Measurements from ENCODE around the gene PLA2G5.

The PLA2G5 gene

GRCh38 chr1:20108366-20109123 lies 38.6 kb downstream of the PLA2G5 start:
- Histone ChIP-seq H3K27me3 (replicated peaks; ENCODE audit: control insufficient read depth, insufficient read depth, low read length) (no peaks in the 10 kb centered on the region), H3K36me3 (ENCODE audit: control insufficient read depth, insufficient read depth, low read length, severe bottlenecking) (no peaks in the 10 kb centered on the region), H3K9ac (ENCODE audit: low read length) (no peak overlapping the region), H3K9me3 (ENCODE audit: control insufficient read depth, low read length) (no peaks in the 10 kb centered on the region), H3K4me3 (ENCODE audit: low read length) (no peak overlapping the region), H3K4me1 (ENCODE audit: control insufficient read depth, insufficient read depth, low read length) (no peaks in the 10 kb centered on the region)
- DNase-seq (ENCODE audit: low read depth): no peak

DNA sequence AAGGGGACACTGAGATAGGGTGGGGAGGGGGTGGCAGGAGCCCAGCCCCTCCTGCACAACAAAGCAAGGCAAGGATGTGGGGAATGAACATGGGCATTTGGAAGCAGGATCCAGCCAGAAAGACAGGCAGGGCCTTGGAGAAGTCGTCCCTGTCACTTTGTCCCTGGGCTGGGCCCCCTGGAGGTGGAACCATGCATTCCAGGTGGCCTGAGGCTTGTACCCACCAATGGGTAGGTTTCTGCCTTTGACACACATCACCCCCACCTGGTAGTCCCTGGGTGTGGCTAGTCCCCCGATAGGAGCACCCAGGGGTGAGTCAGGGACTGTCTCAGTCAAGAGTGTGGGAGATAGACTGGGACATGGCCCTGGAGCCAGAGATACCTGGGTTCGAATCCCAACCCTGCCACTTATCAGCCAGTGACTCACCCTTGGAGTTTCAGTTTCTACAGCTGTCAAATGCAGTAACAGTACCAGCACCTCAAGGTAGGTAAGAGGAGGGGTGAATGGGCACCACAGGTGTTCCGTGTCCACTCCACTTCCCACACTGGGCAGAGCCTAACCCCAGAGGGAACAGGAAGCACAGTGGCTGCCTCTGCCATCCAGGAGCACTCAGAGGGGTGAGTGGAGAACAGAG lies 39.3 kb downstream of the PLA2G5 start:
- no peaks in the 10 kb centered on the region for H3K36me3 ChIP-seq (ENCODE audit: control insufficient read depth, insufficient read depth, low read length, severe bottlenecking)
- no peak overlapping the region for H3K9ac ChIP-seq (ENCODE audit: low read length)
- no peaks in the 10 kb centered on the region for H3K27me3 ChIP-seq (replicated peaks; ENCODE audit: control insufficient read depth, insufficient read depth, low read length)
- no peak overlapping the region for H3K4me3 ChIP-seq (ENCODE audit: low read length)
- no peak for DNase-seq (ENCODE audit: low read depth)
- H3K9me3 ChIP-seq (ENCODE audit: control insufficient read depth, low read length): no peaks in the 10 kb centered on the region
- H3K4me1 ChIP-seq (ENCODE audit: control insufficient read depth, insufficient read depth, low read length): no peaks in the 10 kb centered on the region

DNA sequence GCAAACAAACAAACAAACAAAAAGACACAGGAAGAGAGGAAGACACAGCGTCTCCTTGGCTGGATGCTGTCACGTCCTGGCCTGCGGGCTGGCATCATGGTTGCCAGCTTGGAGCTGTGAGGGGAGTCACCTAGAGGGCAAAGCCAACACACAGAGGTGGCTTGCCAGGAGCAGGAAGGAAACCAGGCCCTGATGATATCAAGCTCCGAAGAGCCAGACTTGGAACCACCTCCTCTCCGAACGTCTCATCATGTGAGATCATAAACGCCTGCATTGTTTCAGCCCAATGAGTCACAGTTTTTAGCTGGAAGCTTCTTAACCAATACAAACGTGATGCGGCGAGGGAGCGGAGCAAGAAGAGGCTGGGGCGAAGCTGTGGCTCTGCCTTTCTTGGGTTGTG lies 40.7 kb downstream of the PLA2G5 start:
- H3K36me3 ChIP-seq (ENCODE audit: control insufficient read depth, insufficient read depth, low read length, severe bottlenecking): no peaks in the 10 kb centered on the region
- DNase-seq (ENCODE audit: low read depth): no peak
- H3K9ac ChIP-seq (ENCODE audit: low read length): no peak overlapping the region
- no peaks in the 10 kb centered on the region for H3K27me3 ChIP-seq (replicated peaks; ENCODE audit: control insufficient read depth, insufficient read depth, low read length)
- H3K4me3 ChIP-seq (ENCODE audit: low read length): no peak overlapping the region
- H3K9me3 ChIP-seq (ENCODE audit: control insufficient read depth, low read length): no peaks in the 10 kb centered on the region
- H3K4me1 ChIP-seq (ENCODE audit: control insufficient read depth, insufficient read depth, low read length): no peaks in the 10 kb centered on the region

- Histone ChIP-seq H3K9ac (ENCODE audit: low read length) (no peak overlapping the region), H3K36me3 (ENCODE audit: control insufficient read depth, insufficient read depth, low read length, severe bottlenecking) (no peaks in the 10 kb centered on the region), H3K4me1 (ENCODE audit: control insufficient read depth, insufficient read depth, low read length) (no peaks in the 10 kb centered on the region), H3K27me3 (replicated peaks; ENCODE audit: control insufficient read depth, insufficient read depth, low read length) (no peaks in the 10 kb centered on the region), H3K4me3 (ENCODE audit: low read length) (no peak overlapping the region), H3K9me3 (ENCODE audit: control insufficient read depth, low read length) (no peaks in the 10 kb centered on the region)
- no peak for DNase-seq (ENCODE audit: low read depth)
These were observed 41.5 kb downstream of the PLA2G5 start for GRCh38 chr1:20111452-20111851.

- H3K9me3 ChIP-seq (ENCODE audit: control insufficient read depth, low read length): no peaks in the 10 kb centered on the region
- no peak overlapping the region for H3K4me3 ChIP-seq (ENCODE audit: low read length)
- no peak for DNase-seq (ENCODE audit: low read depth)
- no peaks in the 10 kb centered on the region for H3K27me3 ChIP-seq (replicated peaks; ENCODE audit: control insufficient read depth, insufficient read depth, low read length)
- no peaks in the 10 kb centered on the region for H3K4me1 ChIP-seq (ENCODE audit: control insufficient read depth, insufficient read depth, low read length)
- H3K9ac ChIP-seq (ENCODE audit: low read length): no peak overlapping the region
- H3K36me3 ChIP-seq (ENCODE audit: control insufficient read depth, insufficient read depth, low read length, severe bottlenecking): no peaks in the 10 kb centered on the region
These were observed 42.4 kb downstream of the PLA2G5 start for GRCh38 chr1:20112279-20113000.

DNA sequence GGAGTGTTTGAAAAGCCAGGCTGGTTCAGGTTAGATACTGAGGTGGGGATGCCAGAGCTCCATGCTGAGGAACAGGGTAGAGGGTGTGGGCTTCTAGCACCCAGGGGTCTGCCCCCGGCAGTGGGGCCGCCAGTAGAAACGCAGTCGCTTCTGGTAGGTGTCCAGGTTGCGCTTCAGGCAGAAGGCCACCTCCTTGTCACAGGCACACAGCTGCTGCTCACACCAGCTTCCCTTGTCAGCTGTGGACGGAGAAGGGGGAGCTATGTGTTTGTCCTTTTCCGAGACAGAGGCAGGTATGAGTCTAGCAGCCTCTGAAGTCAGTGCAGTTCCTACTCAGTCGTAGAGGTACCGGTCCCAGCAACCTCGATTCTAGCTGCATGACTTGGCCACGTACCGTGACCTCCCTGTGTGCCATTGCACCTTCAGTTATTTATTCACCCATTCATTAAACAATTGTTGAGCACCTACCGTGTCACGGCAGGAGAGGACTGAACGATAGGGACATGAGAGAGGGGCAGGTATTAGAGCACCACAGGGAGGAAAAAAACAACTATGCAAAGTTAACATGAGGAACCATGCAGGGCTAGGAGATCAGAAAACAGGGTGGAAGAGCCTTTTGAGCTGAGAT lies 44.1 kb downstream of the PLA2G5 start:
- H3K4me1 ChIP-seq (ENCODE audit: control insufficient read depth, insufficient read depth, low read length): no peaks in the 10 kb centered on the region
- no peak overlapping the region for H3K9ac ChIP-seq (ENCODE audit: low read length)
- H3K27me3 ChIP-seq (replicated peaks; ENCODE audit: control insufficient read depth, insufficient read depth, low read length): peaks cover 10% of the 10 kb centered on the region
- no peaks in the 10 kb centered on the region for H3K9me3 ChIP-seq (ENCODE audit: control insufficient read depth, low read length)
- no peaks in the 10 kb centered on the region for H3K36me3 ChIP-seq (ENCODE audit: control insufficient read depth, insufficient read depth, low read length, severe bottlenecking)
- no peak for DNase-seq (ENCODE audit: low read depth)
- H3K4me3 ChIP-seq (ENCODE audit: low read length): no peak overlapping the region

DNA sequence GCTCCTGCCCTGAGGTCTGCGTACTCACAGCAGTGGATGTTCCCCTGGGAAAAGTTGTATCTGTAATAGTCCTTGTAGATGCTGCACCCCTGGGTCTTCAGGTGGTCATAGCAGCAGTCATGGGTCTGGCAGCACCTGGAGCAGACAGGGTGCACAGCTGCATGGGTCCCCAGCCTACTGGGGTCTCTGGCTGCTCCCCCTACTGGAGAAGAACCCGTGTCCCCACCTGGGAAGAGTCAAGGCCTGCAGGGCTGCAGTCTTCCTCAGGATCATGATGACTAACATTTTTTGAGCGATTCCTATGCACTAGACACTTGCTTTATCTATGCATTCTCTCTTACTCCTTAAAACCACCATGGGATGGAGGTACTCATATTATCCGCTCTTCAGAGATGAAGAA lies 45.5 kb downstream of the PLA2G5 start:
- Histone ChIP-seq H3K27me3 (replicated peaks; ENCODE audit: control insufficient read depth, insufficient read depth, low read length) (peaks cover 10% of the 10 kb centered on the region), H3K9ac (ENCODE audit: low read length) (no peak overlapping the region), H3K4me1 (ENCODE audit: control insufficient read depth, insufficient read depth, low read length) (no peaks in the 10 kb centered on the region), H3K4me3 (ENCODE audit: low read length) (no peak overlapping the region), H3K36me3 (ENCODE audit: control insufficient read depth, insufficient read depth, low read length, severe bottlenecking) (no peaks in the 10 kb centered on the region), H3K9me3 (ENCODE audit: control insufficient read depth, low read length) (no peaks in the 10 kb centered on the region)
- no peak for DNase-seq (ENCODE audit: low read depth)

- peaks cover 10% of the 10 kb centered on the region for H3K27me3 ChIP-seq (replicated peaks; ENCODE audit: control insufficient read depth, insufficient read depth, low read length)
- H3K4me3 ChIP-seq (ENCODE audit: low read length): no peak overlapping the region
- no peak for DNase-seq (ENCODE audit: low read depth)
- no peaks in the 10 kb centered on the region for H3K36me3 ChIP-seq (ENCODE audit: control insufficient read depth, insufficient read depth, low read length, severe bottlenecking)
- H3K9me3 ChIP-seq (ENCODE audit: control insufficient read depth, low read length): no peaks in the 10 kb centered on the region
- H3K9ac ChIP-seq (ENCODE audit: low read length): no peak overlapping the region
- no peaks in the 10 kb centered on the region for H3K4me1 ChIP-seq (ENCODE audit: control insufficient read depth, insufficient read depth, low read length)
These were observed 45.9 kb downstream of the PLA2G5 start for GRCh38 chr1:20115916-20116315.

GRCh38 chr1:20117236-20117635 lies 47.2 kb downstream of the PLA2G5 start:
- H3K9me3 ChIP-seq (ENCODE audit: control insufficient read depth, low read length): no peaks in the 10 kb centered on the region
- no peak overlapping the region for H3K4me3 ChIP-seq (ENCODE audit: low read length)
- H3K27me3 ChIP-seq (replicated peaks; ENCODE audit: control insufficient read depth, insufficient read depth, low read length): peaks cover 19% of the 10 kb centered on the region
- DNase-seq (ENCODE audit: low read depth): no peak
- no peak overlapping the region for H3K9ac ChIP-seq (ENCODE audit: low read length)
- no peaks in the 10 kb centered on the region for H3K36me3 ChIP-seq (ENCODE audit: control insufficient read depth, insufficient read depth, low read length, severe bottlenecking)
- H3K4me1 ChIP-seq (ENCODE audit: control insufficient read depth, insufficient read depth, low read length): no peaks in the 10 kb centered on the region

DNA sequence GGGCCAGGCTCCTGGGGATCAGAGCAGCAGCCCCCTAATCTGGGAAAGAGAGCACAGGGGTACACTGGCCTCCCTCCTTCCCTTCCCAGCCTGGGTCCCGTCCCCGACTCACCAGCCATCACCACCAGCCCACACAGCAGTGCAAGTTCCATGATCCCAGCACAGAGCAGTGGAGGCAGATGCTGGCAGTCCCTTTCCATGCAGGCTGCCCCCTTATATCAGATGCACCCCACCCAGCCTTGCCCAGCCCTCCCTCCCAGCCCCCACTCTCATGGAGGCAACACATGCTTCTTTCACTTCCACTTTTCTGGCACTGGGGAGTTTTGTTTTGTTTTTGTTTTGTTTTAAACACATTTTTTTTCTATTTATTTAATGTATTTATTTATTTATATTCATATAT lies 49.4 kb downstream of the PLA2G5 start, which contains the start of gene PLA2G2D:
PLA2G2D (minus strand) TSS at position 190 of the 400 bp plus-strand sequence; CDS start at position 152, 38 bp downstream.
- Histone ChIP-seq H3K27me3 (replicated peaks; ENCODE audit: control insufficient read depth, insufficient read depth, low read length) (peaks cover 19% of the 10 kb centered on the region), H3K36me3 (ENCODE audit: control insufficient read depth, insufficient read depth, low read length, severe bottlenecking) (no peaks in the 10 kb centered on the region), H3K9ac (ENCODE audit: low read length) (no peak within 1 kb of the TSS), H3K9me3 (ENCODE audit: control insufficient read depth, low read length) (no peaks in the 10 kb centered on the region), H3K4me3 (ENCODE audit: low read length) (no peak within 1 kb of the TSS), H3K4me1 (ENCODE audit: control insufficient read depth, insufficient read depth, low read length) (peaks cover 3% of the 10 kb centered on the region)
- DNase-seq (ENCODE audit: low read depth): no peak

DNA sequence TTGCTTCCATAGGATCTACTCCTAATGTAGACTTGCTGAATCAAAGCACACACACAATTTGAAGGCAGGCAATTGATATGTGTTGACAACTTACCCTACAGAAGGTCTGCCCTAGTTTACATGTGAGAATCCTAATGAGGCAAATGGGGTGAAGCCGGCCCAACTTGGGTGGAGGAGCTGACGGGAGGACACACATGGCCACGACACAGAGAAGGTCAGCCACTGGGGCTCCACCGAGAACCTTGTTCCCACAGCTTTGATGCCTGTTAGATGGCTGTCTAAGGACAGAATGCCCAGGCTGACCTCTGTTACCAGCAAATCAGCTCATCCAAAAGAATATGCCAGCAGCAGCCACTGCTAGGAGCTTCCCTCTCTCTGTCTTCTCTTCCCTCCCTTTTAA lies 50.8 kb downstream of the PLA2G5 start:
- Histone ChIP-seq H3K9me3 (ENCODE audit: control insufficient read depth, low read length) (no peaks in the 10 kb centered on the region), H3K4me1 (ENCODE audit: control insufficient read depth, insufficient read depth, low read length) (peaks cover 8% of the 10 kb centered on the region), H3K9ac (ENCODE audit: low read length) (no peak overlapping the region), H3K27me3 (replicated peaks; ENCODE audit: control insufficient read depth, insufficient read depth, low read length) (peaks cover 19% of the 10 kb centered on the region), H3K36me3 (ENCODE audit: control insufficient read depth, insufficient read depth, low read length, severe bottlenecking) (no peaks in the 10 kb centered on the region), H3K4me3 (ENCODE audit: low read length) (no peak overlapping the region)
- no peak for DNase-seq (ENCODE audit: low read depth)

All from adipocyte (in vitro differentiated cells).